SK-N-SH (cell line): ENCODE data around the gene RUVBL2. TPM values are rescaled to one million over a fixed set of nuclear protein-coding genes. Genes with fewer than 3 reads are reported as not detected.
"Not testable (repeated sequence)": the region's sequence is repeated elsewhere in the genome, so short reads cannot be mapped to it uniquely, and the experiment has no call there.

Experiments
- CTCF ChIA-PET: fragments of 300-600, 350-600 bp; formaldehyde crosslinking; extraction: SDS; loops from one replicate; lab custom pipeline; 2021; lab: Yijun Ruan, JAX
- POLR2A ChIA-PET: fragments of 350-600 bp; sonication (Branson Sonifier 250); formaldehyde crosslinking; extraction: SDS; loops from one replicate; lab custom pipeline; 2020; ENCODE audit warnings: antibody characterized with exemption, inconsistent platforms; lab: Yijun Ruan, JAX
- DNase-seq: peaks from one replicate; pipeline ENCODE4 v3.0.0; 2012
- H2AFZ ChIP-seq: fragments of 200-600 bp; sonication (generic); 2 replicates; pipeline ENCODE4 v1.8.1; 2016; ENCODE audit warnings: antibody characterized with exemption, mild to moderate bottlenecking, low read depth
- H3F3A ChIP-seq: fragments of 200-600 bp; sonication (generic); replicated peaks from 2 replicates; pipeline ENCODE3; 2016; ENCODE audit warnings: antibody characterized with exemption, mild to moderate bottlenecking; ENCODE audit not compliant: insufficient read depth
- H3K27ac ChIP-seq, 2 experiments: fragments of 200-500 bp in 1 of 2; fragments of 200-600 bp in 1 of 2; sonication (Bioruptor generic) in 1 of 2; sonication (generic), shearing (Covaris generic) in 1 of 2; 2 replicates each; pipeline versions ENCODE4 v1.5.1 to v1.6.1; 2014 to 2016; ENCODE audit warnings: low read depth in 2 of 2, inconsistent platforms in 1 of 2, low read length in 1 of 2, mild to moderate bottlenecking in 1 of 2, mixed read lengths in 1 of 2
- H3K27me3 ChIP-seq: fragments of 200-600 bp; sonication (generic), shearing (Covaris generic); 2 replicates; pipeline ENCODE4 v1.6.1; 2016; ENCODE audit warnings: mixed run types; ENCODE audit not compliant: insufficient read depth
- H3K36me3 ChIP-seq, 2 experiments: fragments of 200-500 bp in 1 of 2; fragments of 200-600 bp in 1 of 2; sonication (Bioruptor generic) in 1 of 2; sonication (generic) in 1 of 2; replicated peaks in 1 of 2; 2 replicates each; pipeline versions ENCODE3 to v1.5.1; 2014 to 2016; ENCODE audit warnings: low read length in 1 of 2, mild to moderate bottlenecking in 1 of 2; ENCODE audit not compliant: insufficient read depth in 2 of 2, control insufficient read depth in 1 of 2
- H3K4me1 ChIP-seq, 2 experiments: fragments of 200-500 bp in 1 of 2; fragments of 200-600 bp in 1 of 2; sonication (Bioruptor generic) in 1 of 2; sonication (generic), shearing (Covaris generic) in 1 of 2; 2 replicates each; pipeline versions ENCODE4 v1.5.1 to v1.6.1; 2014 to 2016; ENCODE audit warnings: low read depth in 1 of 2, low read length in 1 of 2, mixed run types in 1 of 2; ENCODE audit not compliant: insufficient read depth in 2 of 2, control insufficient read depth in 1 of 2
- H3K4me2 ChIP-seq: fragments of 200-600 bp; sonication (generic), shearing (Covaris generic); 2 replicates; pipeline ENCODE4 v1.6.1; 2017; ENCODE audit warnings: mixed run types
- H3K4me3 ChIP-seq, 2 experiments: fragments of 200-500 bp in 1 of 2; fragments of 200-600 bp in 1 of 2; sonication (Bioruptor generic) in 1 of 2; sonication (generic), shearing (Covaris generic) in 1 of 2; 2 replicates each; pipeline versions ENCODE4 v1.5.1 to v1.8.1; 2014 to 2016; ENCODE audit warnings: low read depth in 2 of 2, inconsistent platforms in 1 of 2, low read length in 1 of 2, mild to moderate bottlenecking in 1 of 2, mixed read lengths in 1 of 2, moderate library complexity in 1 of 2
- H3K79me2 ChIP-seq: fragments of 200-600 bp; sonication (generic); 2 replicates; pipeline ENCODE4 v1.8.1; 2017; ENCODE audit warnings: mild to moderate bottlenecking; ENCODE audit not compliant: insufficient read depth
- H3K9ac ChIP-seq: fragments of 200-600 bp; sonication (generic); 2 replicates; pipeline ENCODE4 v1.6.1; 2017; ENCODE audit warnings: mixed run types
- H3K9me2 ChIP-seq: fragments of 200-600 bp; sonication (generic); 2 replicates; pipeline ENCODE4 v1.6.1; 2017; ENCODE audit warnings: mixed run types
- H3K9me3 ChIP-seq: fragments of 200-600 bp; sonication (generic); 2 replicates; pipeline ENCODE4 v1.6.1; 2017; ENCODE audit warnings: mixed run types, mild to moderate bottlenecking, moderate library complexity
- H4K20me1 ChIP-seq: fragments of 200-600 bp; sonication (generic); 2 replicates; pipeline ENCODE4 v1.6.1; 2017; ENCODE audit warnings: mild to moderate bottlenecking, mixed run types; ENCODE audit not compliant: insufficient read depth
- CTCF ChIP-seq: fragments of 200-600 bp; sonication (generic); IDR thresholded peaks from 2 replicates; pipeline ENCODE4 v1.6.1; 2017; ENCODE audit warnings: antibody characterized with exemption, mild to moderate bottlenecking, moderate library complexity
- RFX5 ChIP-seq: IDR thresholded peaks from 2 replicates; pipeline ENCODE4 v1.6.1; 2012; ENCODE audit warnings: mild to moderate bottlenecking, improper control_type of control experiment, low read length
- WGBS: methylation state at CpG from one replicate; pipeline ENCODE4 v1.1.6; 2017; ENCODE audit warnings: low lambda C conversion rate; 5-methylcytosine and 5-hydroxymethylcytosine counted together
- polyA plus RNA-seq, 3 experiments: library from polyadenylated mRNA; depleted of rRNA; stranded (reverse); fragments of >200 nt; gene quantifications; 2 replicates each; pipeline ENCODE4 v1.2.3, GENCODE V29; 2012

RUVBL2 gene
- polyA plus RNA-seq, 1 of the 3 experiments (the other 2 are of a cell fraction), result 459 TPM

DNA sequence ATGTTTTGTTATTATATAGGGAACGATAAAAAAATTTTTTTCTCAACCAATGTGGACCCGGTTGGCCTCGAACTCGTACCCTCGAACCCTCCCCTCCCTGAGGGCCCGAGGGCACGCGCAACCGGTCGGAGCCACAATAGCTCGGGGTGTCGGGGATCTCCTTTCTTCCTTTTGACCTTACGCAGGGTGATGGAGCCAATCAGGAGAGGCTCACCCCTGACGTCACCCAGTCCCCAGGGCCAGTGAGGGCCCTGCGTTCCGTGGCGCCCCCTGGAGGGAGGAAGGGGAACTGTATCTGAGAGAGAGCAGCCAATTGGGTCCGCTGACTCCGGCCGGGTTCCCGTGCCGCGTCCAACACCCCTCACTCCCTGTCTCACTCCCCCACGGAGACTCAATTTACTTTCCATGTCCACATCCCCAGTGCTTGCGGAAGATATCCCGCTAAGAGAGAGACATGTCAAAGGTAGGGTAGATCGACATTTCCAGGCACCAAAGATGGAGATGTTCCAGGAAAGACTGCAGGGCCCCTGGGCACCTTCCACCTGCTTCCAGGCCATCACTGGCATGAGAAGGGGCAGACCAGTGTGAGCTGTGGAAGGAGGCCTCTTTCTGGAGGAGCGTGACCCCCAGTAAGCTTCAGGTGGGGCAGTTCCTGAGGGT lies 38.1 kb downstream of the RUVBL2 start, which contains the start of gene CGB2:
Gene CGB2 (plus strand): TSS at position 249 of the 660 bp plus-strand sequence. CDS start 206 bp downstream, at position 455.
- H3K4me3 ChIP-seq, H3K27ac ChIP-seq, H3K4me2 ChIP-seq, POLR2A ChIA-PET, H4K20me1 ChIP-seq, H3K36me3 ChIP-seq, H3K79me2 ChIP-seq, H3K4me1 ChIP-seq, H3F3A ChIP-seq, H3K27me3 ChIP-seq, H3K9me3 ChIP-seq, H2AFZ ChIP-seq, H3K9ac ChIP-seq, H3K9me2 ChIP-seq: not testable (repeated sequence)
- CTCF ChIA-PET, result interaction anchor here (1.0 kb wide), 1 partner anchor 12 kb away, joined by 3 read pairs; no protein-coding TSS in a partner anchor
- DNase-seq, result peak; percentile 81
- WGBS, result 32% methylated on average over 18 of the region's 28 CpGs
- TF ChIP-seq RFX5 (0 out of 2 replicates have a peak, but pooled peaks have one; percentile 36), CTCF (peak; percentile 66)

GRCh38 chr19:49036815-49037214 lies 43.1 kb downstream of the RUVBL2 start, which contains the start of gene CGB1:
TSS of gene CGB1 (minus strand) at chr19:49036895. CDS start at chr19:49036711, 184 bp downstream.
- H3K36me3 ChIP-seq, H3K9me2 ChIP-seq, H3K4me3 ChIP-seq, H3F3A ChIP-seq, H3K27me3 ChIP-seq, H3K4me2 ChIP-seq, CTCF ChIA-PET, H4K20me1 ChIP-seq, H3K9me3 ChIP-seq, H3K27ac ChIP-seq, H2AFZ ChIP-seq, H3K9ac ChIP-seq, H3K79me2 ChIP-seq, H3K4me1 ChIP-seq, POLR2A ChIA-PET: not testable (repeated sequence)
- 64% methylated on average over 18 of the region's 18 CpGs for WGBS
- TF ChIP-seq CTCF, result peak; percentile 52
- peak; percentile 50 for DNase-seq

- POLR2A ChIA-PET, CTCF ChIA-PET, H2AFZ ChIP-seq, H3K4me2 ChIP-seq, H3K36me3 ChIP-seq, H3K9ac ChIP-seq, H3K4me3 ChIP-seq, H3K9me2 ChIP-seq, DNase-seq, H3K9me3 ChIP-seq, H3K4me1 ChIP-seq, H3K27me3 ChIP-seq, H3K27ac ChIP-seq, H3K79me2 ChIP-seq, H3F3A ChIP-seq, H4K20me1 ChIP-seq: not testable (repeated sequence)
- 84% methylated on average over 6 of the region's 8 CpGs for WGBS
Measured at GRCh38 chr19:49038111-49038510, 44.4 kb downstream of the RUVBL2 start.
